Medulla oblongata (tissue), 1 donor: ENCODE data around the gene CCM2L.
A peak's percentile ranks its signal among the peaks of the same experiment; 100 is the strongest.

Experiments used
- DNase-seq: peaks from one replicate; pipeline ENCODE4 v3.0.0-alpha.2; 2015; ENCODE audit errors: extremely low spot score

CCM2L gene

GRCh38 chr20:32056708-32057483 lies 46.7 kb downstream of the CCM2L start:
- DNase-seq = no peak

- DNase-seq = no peak
Measured at GRCh38 chr20:32057656-32058184, 47.5 kb downstream of the CCM2L start.

- DNase-seq = no peak
Measured at GRCh38 chr20:32059189-32059588, 49.0 kb downstream of the CCM2L start.

GRCh38 chr20:32062776-32063170 lies 52.5 kb downstream of the CCM2L start:
- peak; percentile 89 for DNase-seq

GRCh38 chr20:32063695-32064094 lies 53.5 kb downstream of the CCM2L start:
- peak; percentile 46 for DNase-seq

- peak; percentile 16 for DNase-seq
Measured at GRCh38 chr20:32064667-32065066, 54.4 kb downstream of the CCM2L start.

- DNase-seq = no peak
Measured at GRCh38 chr20:32067234-32067821, 57.1 kb downstream of the CCM2L start.

GRCh38 chr20:32068174-32068573 lies 57.9 kb downstream of the CCM2L start:
- no peak for DNase-seq

- no peak for DNase-seq
Measured at GRCh38 chr20:32069711-32070110, 59.5 kb downstream of the CCM2L start.

- DNase-seq = no peak
Measured at GRCh38 chr20:32070282-32070681, 60.0 kb downstream of the CCM2L start.

- DNase-seq = no peak
Measured at GRCh38 chr20:32070690-32071213, 60.5 kb downstream of the CCM2L start.

- DNase-seq = no peak
Measured at GRCh38 chr20:32071395-32072167, 61.3 kb downstream of the CCM2L start.

GRCh38 chr20:32072168-32072750 lies 62.0 kb downstream of the CCM2L start:
- DNase-seq = no peak

GRCh38 chr20:32075534-32075933 lies 65.3 kb downstream of the CCM2L start:
- DNase-seq = no peak

GRCh38 chr20:32077190-32077589 lies 67.0 kb downstream of the CCM2L start:
- DNase-seq = peak; percentile 63

GRCh38 chr20:32078322-32078721 lies 68.1 kb downstream of the CCM2L start:
- DNase-seq = no peak

- DNase-seq = peak; percentile 37
Measured at GRCh38 chr20:32078791-32079190, 68.6 kb downstream of the CCM2L start.

GRCh38 chr20:32079655-32080109 lies 69.4 kb downstream of the CCM2L start:
- no peak for DNase-seq

GRCh38 chr20:32080783-32081182 lies 70.5 kb downstream of the CCM2L start:
- no peak for DNase-seq
